HG03139 (cell line): ENCODE results near the gene WDR49.

Experiments used
- ATAC-seq: cut with Tn5 transposase; IDR thresholded peaks from one replicate; pipeline ENCODE4 v1.9.1; 2021; ENCODE audit not compliant: unreplicated experiment

Gene WDR49

DNA sequence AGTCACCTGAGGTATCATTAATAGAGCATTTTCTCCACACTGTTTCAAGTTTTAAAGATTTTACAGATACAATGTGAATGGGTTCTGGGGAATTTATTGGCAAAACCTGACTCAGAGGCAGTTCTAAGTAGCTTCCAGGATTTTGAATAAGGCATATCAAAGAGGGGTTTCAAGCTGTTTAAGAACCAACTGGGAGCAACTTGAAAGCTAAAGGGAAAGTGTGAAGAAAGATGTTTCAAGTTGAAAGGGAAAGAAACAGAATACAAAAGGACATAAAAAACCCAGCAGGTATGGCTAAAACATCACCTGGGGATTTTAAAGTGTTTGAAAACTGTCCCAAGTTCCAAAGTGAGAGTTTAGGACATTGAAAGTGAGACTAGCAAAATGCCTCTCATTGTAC lies 162.1 kb downstream of the WDR49 start:
- ATAC-seq, result no peak

DNA sequence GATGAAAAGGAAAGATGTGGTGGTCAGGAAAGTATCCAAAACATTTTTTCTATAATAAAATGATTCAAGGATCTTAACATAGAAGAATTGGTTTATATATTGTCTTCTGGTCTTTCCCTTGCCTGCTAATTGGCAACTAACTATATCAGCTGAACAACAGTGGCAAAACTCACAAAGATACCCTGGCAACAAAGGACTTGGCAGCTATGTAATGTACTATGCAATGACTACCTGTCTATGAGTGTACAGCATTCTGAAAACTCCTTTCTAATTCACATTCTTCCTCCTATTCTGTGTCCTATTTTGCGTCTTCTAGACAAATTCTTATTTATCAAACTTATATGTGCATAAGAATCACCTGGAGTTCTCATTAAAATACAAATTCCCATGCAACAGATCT lies 164.2 kb downstream of the WDR49 start:
- ATAC-seq, result no peak

DNA sequence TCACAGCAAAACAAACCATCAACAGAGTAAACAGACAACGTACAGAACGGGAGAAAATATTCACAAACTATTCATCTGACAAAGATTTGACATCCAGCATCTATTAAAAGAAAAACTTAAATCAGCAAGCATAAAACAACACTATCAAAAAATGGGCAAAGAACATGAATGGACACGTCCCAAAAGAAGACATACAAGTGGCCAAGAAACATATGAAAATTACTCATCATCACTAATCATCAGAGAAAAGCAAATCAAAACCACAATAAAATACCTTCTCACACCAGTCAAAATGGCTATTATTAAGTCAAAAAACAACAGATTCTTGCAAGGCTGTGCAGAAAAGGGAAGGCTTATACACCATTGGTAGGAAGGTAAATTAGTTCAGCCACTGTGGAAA lies 166.2 kb downstream of the WDR49 start:
- no peak for ATAC-seq

- no peak for ATAC-seq
Measured at GRCh38 chr3:167484551-167484950, 169.2 kb downstream of the WDR49 start.

DNA sequence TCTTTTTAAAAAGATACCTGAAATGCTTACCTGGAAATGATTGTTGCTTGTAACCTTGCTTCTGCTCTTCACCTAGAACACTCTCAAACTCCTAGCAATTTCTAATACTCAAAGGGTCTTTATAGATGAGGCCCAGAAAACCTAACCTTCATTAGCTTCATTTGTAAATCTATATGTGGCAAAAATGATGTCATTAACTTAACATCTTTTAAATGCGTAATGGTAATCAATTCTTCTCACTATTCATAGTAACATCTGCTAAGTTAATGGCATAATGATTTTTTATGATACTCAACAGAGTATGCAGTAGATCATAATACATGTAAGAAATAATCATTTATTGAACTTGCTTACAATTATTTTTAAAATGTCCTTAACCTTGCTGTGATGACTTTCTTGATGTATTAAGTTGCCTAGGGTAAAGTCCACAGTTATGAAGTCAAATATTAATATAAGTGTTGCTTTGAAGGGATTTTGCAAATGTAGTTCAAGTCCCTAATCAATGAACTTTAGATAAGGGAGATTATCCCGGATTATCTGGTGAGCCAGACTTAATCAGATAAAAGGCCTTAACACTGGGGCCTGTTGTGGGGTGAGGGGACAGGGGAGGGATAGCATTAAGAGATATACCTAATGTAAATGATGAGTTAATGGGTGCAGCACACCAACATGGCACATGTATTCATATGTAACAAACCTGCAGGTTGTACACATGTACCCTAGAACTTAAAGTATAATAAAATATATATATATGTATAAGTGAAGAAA lies 169.8 kb downstream of the WDR49 start:
- ATAC-seq, result no peak

- ATAC-seq, result no peak
Measured at GRCh38 chr3:167481164-167481563, 172.6 kb downstream of the WDR49 start.

DNA sequence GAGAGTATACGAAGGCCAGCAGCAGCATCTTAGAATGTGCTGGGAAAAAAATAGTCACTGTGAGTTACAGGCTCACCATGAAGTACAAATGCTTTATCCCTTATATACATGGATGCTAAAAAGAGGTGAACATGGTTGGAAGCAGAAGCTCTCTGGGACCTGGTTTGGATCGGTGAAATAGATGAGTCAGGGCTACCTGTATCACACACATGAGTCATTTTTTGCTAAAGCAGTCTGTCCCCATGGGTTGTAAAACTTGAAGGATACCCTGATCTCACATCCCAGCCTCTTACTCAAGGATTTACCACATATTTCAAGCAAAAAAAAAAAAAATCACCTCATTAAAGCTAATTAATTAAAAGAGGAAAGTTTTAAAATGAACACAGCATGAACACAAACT lies 173.0 kb downstream of the WDR49 start:
- no peak for ATAC-seq

GRCh38 chr3:167473863-167474262 lies 179.9 kb downstream of the WDR49 start, which contains the start of gene SERPINI2:
TSS of gene SERPINI2 (minus strand) at chr3:167474042. CDS start at chr3:167471834, 2,208 bp downstream.
- no peak for ATAC-seq

- no peak for ATAC-seq
Measured at GRCh38 chr3:167469381-167469780, 184.4 kb downstream of the WDR49 start.

DNA sequence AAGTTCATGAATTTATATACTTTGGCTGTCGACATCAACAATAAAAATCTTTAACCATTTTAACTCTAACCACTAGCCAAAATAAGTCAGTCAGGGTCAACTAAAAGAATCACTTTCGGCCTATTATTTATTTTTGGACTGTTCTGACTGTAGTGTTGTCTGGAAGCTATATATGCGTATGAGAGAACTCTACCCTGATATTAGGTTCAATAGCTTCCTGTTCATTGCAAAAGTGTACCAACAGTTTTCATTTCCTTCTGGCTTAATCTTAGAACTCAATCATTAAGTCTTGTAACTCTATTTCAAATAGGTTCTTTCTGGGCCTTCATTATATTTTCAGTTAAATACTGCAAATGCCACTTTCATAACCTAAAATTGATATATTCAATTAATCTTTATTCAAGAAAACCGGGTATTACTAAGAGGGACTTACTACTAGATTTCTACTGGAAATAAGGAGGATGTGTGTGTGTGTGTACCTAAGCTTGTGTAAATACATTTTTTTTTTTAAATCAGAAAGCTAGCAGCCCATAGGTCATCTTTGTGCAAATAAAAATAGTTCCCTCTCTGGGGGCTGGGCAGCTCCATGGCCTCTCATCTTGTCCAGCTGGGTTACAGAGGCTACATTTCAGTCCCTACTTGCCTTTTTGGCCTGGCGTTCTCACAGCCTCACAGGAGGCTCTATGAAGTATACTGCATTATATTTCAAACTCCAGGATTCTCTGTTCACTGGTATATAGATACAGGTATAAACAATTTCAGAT lies 185.7 kb downstream of the WDR49 start:
- no peak for ATAC-seq

DNA sequence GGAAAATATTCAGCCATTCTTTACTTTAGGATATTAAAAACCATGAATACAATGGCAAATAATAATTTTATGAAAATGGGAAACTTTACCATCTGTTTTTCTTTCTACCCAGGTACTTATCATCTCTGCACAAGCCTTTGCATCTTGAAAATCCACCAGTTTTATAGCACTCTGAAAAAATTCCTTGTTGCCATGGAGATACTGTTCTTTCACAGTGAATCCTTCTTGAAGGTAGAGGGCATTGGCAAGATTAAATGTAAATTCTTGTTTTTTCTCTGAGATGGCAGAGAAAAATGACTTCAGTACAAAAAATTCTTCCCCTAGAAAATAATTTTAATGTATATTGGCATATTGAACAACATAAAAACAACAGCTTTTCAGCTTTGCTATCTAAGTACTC lies 186.8 kb downstream of the WDR49 start:
- ATAC-seq, result no peak

DNA sequence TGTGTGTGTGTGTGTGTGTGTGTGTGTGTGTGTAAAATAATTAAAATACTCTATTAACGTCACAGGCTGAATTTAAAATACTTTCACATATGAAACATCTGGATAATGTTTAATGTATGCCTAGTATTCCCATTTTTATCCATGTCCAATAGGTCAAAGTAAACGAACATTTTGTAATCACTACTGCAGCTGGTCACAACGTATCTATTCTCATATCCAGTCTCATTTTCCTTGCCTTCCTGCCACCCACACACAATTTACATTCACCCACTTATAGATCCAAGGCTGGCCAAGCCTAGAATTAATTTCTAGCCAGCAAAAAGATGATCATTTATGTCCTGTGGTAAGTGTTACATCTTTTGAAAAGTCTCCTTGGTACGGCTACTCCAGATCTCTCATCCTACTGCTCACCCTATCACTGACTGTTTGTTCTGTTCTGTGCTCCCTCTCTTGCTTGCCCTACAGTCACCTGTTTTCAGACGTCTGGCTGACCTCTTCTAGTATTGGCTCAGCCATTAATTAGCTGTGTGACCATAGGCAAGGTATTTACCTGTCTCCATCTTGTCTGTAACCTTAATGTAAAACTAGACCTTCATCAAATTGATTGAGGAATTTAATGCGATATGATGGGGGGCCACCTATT lies 197.5 kb downstream of the WDR49 start:
- ATAC-seq, result no peak

DNA sequence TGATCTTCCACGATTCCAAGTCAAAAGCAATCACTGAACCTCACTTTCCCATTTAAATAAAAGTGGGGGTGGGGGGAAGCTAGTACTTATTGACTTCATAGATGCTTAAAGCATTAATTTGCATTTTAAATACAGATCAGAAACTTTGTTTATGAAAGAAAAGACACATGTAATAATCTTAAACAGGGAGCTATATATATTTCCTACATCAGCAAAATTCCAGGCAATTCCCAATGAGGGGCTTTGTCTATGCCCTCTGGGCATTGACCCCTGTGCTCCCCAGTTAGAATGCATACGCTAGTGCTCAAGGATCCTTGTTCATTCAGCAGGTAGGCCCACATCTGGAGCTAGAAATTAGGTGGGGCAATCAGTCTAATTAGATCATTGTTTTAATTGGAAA lies 199.9 kb downstream of the WDR49 start:
- no peak for ATAC-seq

- no peak for ATAC-seq
Measured at GRCh38 chr3:167451282-167451681, 202.5 kb downstream of the WDR49 start.

DNA sequence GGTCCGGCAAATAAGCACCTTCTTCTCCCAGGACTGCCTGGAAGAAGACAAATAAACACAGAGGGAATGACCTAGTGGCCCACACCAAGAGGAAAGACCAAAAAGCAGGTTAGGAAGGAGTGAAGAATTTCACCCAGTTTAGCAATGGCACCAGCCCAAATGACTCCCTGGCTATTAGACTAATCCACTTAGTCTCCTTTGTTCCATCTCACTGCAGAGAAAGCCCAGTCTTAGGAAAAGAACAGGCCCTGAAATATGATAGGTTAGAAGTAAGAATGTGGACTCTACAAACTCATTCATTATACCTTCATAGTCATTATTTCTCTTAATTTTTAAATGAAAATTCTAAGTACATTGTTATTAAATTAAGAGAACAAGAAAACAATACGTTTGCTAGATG lies 203.1 kb downstream of the WDR49 start:
- no peak for ATAC-seq

GRCh38 chr3:167450195-167450594 lies 203.5 kb downstream of the WDR49 start:
- ATAC-seq, result no peak

DNA sequence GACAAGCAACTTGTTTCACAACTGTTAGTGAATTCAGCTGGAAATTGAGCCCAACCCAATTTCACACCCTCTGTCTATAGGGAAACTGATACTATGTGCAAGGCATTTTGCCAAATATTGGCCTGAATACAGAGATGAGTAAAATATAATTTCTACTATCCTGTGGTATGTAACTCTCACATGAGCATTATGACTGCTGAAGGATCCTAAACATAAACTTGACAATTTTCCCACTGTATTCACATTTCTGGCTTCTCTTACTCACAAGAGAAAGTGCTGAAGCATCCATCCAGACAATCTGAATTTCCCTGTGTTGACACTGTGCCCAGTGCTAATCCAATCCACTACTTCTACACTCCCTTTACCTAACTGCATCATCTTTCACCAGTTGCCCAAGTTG lies 208.3 kb downstream of the WDR49 start:
- no peak for ATAC-seq

DNA sequence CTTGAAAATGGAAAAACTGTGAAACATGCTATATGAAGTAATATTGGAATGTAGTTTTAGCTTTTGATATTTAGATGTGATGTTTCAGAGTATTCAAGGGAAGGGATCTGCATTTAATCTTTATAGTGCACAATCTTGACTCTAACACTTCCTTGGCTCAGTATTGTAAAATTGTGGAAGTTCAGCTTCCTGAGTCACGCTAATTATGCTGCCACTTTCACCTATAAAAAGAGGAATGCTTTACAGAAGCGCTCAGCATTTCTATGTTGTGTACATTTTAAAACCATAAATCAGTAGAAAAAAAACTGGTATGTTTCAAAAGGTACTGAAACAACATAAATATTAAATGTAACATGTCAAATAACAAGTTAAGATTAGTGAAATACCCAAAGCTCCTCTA lies 212.5 kb downstream of the WDR49 start:
- ATAC-seq, result no peak

GRCh38 chr3:167437428-167438139 lies 216.2 kb downstream of the WDR49 start:
- ATAC-seq, result no peak
